ENCODE results near the gene OR11A1.
"Not testable (repeated sequence)": the region's sequence is repeated elsewhere in the genome, so short reads cannot be mapped to it uniquely, and the experiment has no call there.

The OR11A1 gene

DNA sequence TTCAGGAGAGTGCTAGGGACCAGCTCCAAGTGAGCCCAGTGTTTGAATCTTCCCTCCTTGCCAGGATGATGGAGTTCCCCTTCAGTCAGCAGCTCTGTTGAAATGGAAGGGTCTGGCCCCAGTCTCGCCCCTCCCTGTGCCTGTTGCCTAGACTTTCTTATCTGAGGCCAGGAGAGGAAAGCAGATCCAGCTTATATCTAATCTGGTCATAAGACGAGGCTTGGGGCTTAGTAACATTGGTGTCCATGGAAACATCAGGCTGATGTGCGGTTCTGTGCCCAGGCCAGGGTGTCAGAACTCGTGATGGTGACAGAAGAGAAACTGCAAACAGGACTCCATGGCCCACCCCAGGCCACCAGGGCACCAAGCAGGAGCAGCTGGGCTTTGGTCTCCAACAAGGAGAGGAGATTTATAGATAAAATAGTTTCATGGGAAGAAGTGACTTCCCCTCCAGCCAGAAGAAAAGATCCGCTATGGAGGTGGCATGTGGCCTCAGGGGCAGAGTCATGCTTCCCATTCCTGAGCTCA, 21.1 kb upstream of the OR11A1 start:
- DNase-seq = no peak

DNA sequence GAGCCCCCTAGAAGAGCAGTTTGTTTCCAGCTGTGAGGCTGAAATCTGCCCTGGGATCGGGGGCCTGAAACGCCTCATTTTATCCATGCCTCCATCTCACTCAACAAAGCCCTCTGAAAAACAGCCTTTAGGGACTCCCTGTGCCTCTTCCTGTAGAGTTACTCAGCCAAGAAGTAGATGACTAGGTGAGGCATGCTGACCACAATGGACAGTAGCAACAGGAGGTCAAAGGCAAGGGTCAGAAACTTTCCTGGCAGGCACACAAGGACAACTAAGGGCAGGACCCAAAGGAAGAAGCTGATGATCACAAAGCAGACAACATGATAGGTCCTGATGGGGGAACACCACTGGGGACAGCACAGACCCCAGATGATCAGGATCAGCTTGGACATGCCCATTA, 18.1 kb upstream of the OR11A1 start:
- no peak for DNase-seq

GRCh38 chr6:29466241-29466640, 9.4 kb upstream of the OR11A1 start:
- DNase-seq = no peak

DNA sequence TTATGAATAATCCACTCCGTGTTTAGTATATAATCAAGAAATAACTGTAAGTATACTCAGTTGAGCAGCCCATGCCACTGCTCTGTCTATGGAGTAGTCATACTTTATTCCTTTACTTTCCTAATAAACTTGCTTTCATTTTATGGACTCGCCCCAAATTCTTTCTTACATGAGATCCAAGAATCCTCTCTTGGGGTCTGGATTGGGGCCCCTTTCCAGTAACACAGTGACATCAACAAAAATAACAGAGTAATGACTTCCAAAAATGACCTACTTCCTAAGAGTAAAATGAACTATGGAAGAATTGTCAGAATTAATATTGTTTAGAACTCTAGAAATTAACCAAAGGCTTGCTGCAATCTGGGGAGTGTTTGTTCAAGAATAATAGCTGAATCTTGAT, 8.9 kb upstream of the OR11A1 start:
- DNase-seq = no peak

DNA sequence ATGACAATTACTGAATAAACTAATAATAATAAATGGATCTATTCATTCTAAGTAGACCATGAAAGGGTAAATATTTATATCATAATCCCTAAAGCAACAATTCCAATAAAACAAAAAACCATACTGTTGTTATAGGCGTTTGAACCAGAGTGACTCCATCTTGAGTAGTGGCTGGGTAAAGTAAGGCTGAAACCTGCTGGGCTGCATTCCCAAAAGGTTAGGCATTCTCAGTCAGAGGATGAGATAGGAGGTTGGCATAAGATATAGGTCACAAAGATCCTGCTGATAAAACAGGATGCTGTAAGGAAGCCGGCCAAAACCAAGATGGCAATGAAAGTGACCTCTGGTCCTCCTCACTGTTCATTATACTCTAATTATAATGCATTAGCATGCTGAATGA, 8.4 kb upstream of the OR11A1 start:
- no peak for DNase-seq

DNA sequence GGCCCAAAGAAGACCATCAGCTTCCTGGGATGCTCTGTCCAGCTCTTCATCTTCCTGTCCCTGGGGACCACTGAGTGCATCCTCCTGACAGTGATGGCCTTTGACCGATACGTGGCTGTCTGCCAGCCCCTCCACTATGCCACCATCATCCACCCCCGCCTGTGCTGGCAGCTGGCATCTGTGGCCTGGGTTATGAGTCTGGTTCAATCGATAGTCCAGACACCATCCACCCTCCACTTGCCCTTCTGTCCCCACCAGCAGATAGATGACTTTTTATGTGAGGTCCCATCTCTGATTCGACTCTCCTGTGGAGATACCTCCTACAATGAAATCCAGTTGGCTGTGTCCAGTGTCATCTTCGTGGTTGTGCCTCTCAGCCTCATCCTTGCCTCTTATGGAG, 5.2 kb upstream of the OR11A1 start:
- no peak for DNase-seq

DNA sequence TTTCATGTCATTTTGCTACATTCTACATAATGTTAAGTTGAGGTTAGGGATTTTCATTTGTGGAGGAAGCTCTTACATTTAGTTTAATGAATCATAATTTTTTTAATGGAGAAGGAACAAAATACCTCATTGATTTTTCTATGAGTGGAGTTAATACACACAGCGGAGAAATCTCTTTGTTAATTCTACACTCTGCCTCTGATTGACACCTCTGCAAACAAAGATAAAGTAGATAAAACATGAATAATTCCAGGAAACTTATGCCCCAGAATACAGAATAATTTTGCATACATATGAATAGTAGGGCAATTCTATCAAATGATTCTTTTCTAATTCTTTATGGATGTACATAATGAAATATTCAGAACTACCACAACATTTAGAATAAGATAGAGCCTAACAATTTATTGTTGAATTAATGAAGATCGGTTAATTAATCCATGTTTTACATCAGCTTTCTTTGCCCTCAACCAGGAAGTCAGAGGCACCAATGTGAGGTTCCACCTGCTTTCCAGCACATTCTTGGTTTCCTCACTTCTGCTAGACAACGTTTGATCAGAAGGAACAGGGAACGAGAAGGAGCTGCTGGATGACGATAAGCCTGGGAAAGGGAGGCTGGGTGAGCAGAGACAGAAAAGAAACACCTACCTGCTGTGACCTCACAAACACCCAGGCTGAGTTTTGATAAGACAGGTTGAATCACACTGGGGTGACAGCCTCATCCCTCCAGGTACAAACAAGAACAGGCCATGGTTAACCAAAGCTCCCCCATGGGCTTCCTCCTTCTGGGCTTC, 4.3 kb upstream of the OR11A1 start:
- no peak for DNase-seq

GRCh38 chr6:29451471-29452193, 5.2 kb downstream of the OR11A1 start:
- no peak for DNase-seq

DNA sequence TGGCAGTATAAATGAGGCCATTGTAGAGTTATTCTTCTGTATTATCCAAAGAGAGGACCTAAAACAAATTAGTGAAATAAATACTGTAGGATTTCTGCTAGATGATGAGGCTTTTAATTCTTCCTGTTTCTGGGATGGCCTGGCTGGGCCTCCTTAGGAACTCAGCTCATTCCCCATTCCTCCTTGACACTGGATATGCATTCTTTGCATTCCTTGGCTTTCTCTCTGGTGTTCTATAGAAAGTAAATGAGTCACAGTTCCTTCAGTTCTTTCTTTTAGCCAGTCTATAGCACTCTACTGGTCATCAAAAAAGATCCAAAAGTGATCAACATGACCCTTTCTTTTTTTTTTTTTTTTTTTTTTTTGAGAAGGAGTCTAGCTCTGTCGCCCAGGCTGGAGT, 9.2 kb downstream of the OR11A1 start:
- DNase-seq = no peak

- DNase-seq = not testable (repeated sequence)
Measured at GRCh38 chr6:29444031-29444430, 12.8 kb downstream of the OR11A1 start.

DNA sequence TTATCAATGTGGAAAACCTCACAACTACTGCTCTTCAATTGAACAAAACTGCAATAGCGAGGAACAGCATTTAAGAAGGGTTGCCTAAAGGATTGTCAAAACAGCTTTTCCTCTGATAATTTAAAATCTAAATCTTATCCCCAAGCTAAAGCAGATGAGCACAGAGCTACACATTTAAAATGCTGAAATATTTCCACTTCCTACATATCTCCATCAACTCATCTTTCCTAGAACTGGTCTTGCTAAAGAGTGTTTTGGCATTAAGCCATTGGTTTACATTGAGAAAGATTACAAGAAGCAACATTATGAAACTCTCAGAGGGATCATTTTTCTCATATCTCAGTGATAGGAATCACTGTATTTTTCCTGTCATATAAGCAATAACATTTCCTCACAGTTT, 14.2 kb downstream of the OR11A1 start:
- no peak for DNase-seq

DNA sequence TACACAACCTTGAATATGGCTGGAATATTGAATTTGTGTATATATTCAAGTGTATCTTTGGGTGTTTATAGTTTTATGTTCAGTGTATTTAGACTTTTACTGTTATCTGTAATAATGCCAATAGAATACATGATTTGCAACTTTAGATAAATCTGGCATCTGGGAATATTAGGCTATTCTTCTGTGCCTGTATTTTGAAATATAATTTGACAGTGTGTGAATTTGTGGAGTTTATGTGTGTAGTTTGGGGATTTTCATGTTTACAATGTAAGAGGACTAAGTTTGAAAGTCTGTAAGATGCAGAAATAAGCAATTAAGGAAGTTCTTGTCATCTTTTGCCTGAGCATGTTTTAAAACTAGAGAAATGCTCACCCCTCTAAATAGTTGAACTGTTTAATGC, 17.9 kb downstream of the OR11A1 start, which contains the start of gene OR10C1:
Gene OR10C1, plus strand, starts transcription at position 301 of the 400 bp plus-strand sequence. CDS start 710 bp downstream, outside the sequence.
- DNase-seq = no peak

- DNase-seq = not testable (repeated sequence)
Measured at GRCh38 chr6:29436730-29437129, 20.1 kb downstream of the OR11A1 start.

GRCh38 chr6:29426654-29427053, 30.2 kb downstream of the OR11A1 start:
- DNase-seq = no peak

GRCh38 chr6:29425075-29425474, 31.8 kb downstream of the OR11A1 start:
- no peak for DNase-seq

DNA sequence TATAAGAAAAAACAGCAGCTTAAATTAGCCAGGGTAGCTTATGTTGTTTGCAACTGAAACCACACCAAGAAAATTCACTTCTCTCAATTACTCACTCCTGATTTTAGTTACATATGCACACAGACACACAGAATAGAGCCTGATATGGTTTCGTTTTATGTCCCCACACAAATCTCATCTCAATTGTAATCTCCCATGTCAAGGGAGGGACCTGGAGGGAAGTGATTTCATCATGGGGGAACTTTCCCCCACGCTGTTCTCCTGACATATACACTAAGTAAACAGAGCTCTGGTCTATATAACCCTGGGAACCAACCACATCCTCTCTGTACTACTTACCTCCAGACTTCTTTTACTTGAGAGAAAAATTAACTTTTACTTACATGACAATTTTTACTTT, 32.3 kb downstream of the OR11A1 start:
- no peak for DNase-seq

- DNase-seq = no peak
Measured at GRCh38 chr6:29424168-29424567, 32.7 kb downstream of the OR11A1 start.

DNA sequence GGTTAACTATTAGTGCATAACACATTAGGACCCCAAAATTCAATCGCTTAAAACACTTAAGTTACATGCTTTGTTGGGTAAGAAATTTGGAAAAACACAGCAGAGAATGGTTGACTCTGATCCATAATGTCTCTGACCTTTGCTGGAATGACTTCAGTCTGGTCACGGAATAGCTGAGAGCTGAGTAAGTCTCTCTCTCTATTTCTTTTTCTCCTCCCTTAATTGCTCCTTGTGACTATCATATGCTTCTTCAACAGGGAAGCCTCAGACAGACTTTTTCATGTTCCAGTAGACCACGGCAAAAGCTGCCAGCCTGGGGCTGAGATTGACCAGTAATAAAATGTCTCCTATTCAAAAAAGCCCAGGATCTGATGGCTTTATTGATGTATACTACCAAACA, 37.4 kb downstream of the OR11A1 start:
- no peak for DNase-seq

- DNase-seq = no peak
Measured at GRCh38 chr6:29414588-29414987, 42.3 kb downstream of the OR11A1 start, which contains the start of gene OR12D1. Gene OR12D1 (plus strand): TSS chr6:29414928.

GRCh38 chr6:29403801-29404200, 53.1 kb downstream of the OR11A1 start:
- no peak for DNase-seq

GRCh38 chr6:29399525-29399924, 57.3 kb downstream of the OR11A1 start:
- DNase-seq = no peak

- no peak for DNase-seq
Measured at GRCh38 chr6:29395331-29395730, 61.5 kb downstream of the OR11A1 start, which contains the start of gene OR12D2. Gene OR12D2 (plus strand): TSS chr6:29395631. CDS start chr6:29396700, 1,069 bp downstream.

DNA sequence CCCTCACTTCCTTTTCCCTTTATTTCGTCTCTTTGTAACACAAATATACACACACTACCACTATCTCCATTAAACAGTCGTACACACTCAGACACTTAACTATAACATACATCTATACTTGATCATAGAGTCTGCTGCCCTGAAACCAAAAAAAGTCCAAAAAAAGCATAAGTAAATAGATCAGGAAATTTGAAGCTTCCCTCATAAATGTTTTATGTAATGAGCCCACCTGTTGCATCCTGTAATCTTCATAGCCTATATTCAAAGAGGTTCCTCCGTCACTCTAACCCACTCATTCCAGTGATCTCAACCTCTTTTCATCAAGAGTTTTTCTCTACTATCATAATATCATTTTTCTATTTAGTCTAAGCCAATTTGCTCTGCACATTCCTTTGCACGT, 68.3 kb downstream of the OR11A1 start:
- DNase-seq = no peak

DNA sequence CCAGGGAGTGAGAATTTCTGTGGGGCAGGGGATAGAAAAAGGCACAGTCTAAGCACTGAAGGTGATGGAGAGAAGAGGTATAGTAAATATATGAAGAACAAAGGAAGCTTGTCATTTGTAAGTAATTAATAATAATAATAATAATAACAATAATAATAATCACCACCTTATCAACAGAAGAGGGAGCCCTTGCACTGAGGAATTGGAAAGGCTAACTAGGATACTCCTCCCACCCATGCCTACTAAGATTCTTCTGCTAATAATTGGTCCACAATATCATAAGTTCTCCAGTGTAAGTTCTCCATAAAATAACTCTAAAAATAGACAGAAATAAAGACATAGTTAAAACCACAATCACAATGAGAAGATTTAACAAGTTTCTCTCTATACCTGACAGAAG, 80.9 kb downstream of the OR11A1 start:
- DNase-seq = no peak
